NCI-H2029 (cell line): ENCODE data around the gene ADAD1.
"Not testable (repeated sequence)": the region's sequence is repeated elsewhere in the genome, so short reads cannot be mapped to it uniquely, and the experiment has no call there.

ENCODE experiments used
- DNase-seq: peaks from one replicate; lab custom pipeline; 2025; lab: John Stamatoyannopoulos, UW

ADAD1 gene

GRCh38 chr4:122378711-122379110, at the start of gene ADAD1:
ADAD1 (plus strand) TSS chr4:122379011; CDS start chr4:122380070, 1,059 bp downstream.
- no peak for DNase-seq

GRCh38 chr4:122329876-122330565, 48.8 kb upstream of the ADAD1 start:
- DNase-seq, result peak; percentile 32

- peak; percentile 28 for DNase-seq
Observed at GRCh38 chr4:122331195-122331594, 47.6 kb upstream of the ADAD1 start.

GRCh38 chr4:122334828-122335227, 44.0 kb upstream of the ADAD1 start:
- no peak for DNase-seq

GRCh38 chr4:122341886-122342285, 36.9 kb upstream of the ADAD1 start:
- DNase-seq, result no peak

- DNase-seq, result no peak
Observed at GRCh38 chr4:122346036-122346435, 32.8 kb upstream of the ADAD1 start.

- no peak for DNase-seq
Observed at GRCh38 chr4:122346503-122346902, 32.3 kb upstream of the ADAD1 start.

- no peak for DNase-seq
Observed at GRCh38 chr4:122356317-122356808, 22.4 kb upstream of the ADAD1 start.

- no peak for DNase-seq
Observed at GRCh38 chr4:122360754-122361153, 18.1 kb upstream of the ADAD1 start.

- peak; percentile 2 for DNase-seq
Observed at GRCh38 chr4:122364700-122365404, 14.0 kb upstream of the ADAD1 start.

GRCh38 chr4:122368786-122369185, 10.0 kb upstream of the ADAD1 start:
- DNase-seq, result not testable (repeated sequence)

- no peak for DNase-seq
Observed at GRCh38 chr4:122377352-122377751, 1.5 kb upstream of the ADAD1 start.

GRCh38 chr4:122379239-122379638, 428 bp downstream of the ADAD1 start:
- DNase-seq, result no peak

- DNase-seq, result no peak
Observed at GRCh38 chr4:122383341-122383740, 4.5 kb downstream of the ADAD1 start.

- no peak for DNase-seq
Observed at GRCh38 chr4:122384245-122384644, 5.4 kb downstream of the ADAD1 start.

- DNase-seq, result no peak
Observed at GRCh38 chr4:122393276-122393675, 14.5 kb downstream of the ADAD1 start.

GRCh38 chr4:122403861-122404260, 25.1 kb downstream of the ADAD1 start:
- no peak for DNase-seq

GRCh38 chr4:122412547-122412946, 33.7 kb downstream of the ADAD1 start:
- no peak for DNase-seq

GRCh38 chr4:122423246-122423645, 44.4 kb downstream of the ADAD1 start:
- no peak for DNase-seq

- DNase-seq, result no peak
Observed at GRCh38 chr4:122431351-122431750, 52.5 kb downstream of the ADAD1 start.

- DNase-seq, result no peak
Observed at GRCh38 chr4:122434285-122434684, 55.5 kb downstream of the ADAD1 start.

GRCh38 chr4:122450847-122451246, 72.0 kb downstream of the ADAD1 start:
- DNase-seq, result no peak

- no peak for DNase-seq
Observed at GRCh38 chr4:122453384-122453995, 74.7 kb downstream of the ADAD1 start.
